ENCODE measurements around the gene MSL3B.

The MSL3B gene

GRCh38 chr2:233844064-233844807, 23.9 kb downstream of the MSL3B start:
- H3K27ac ChIP-seq (ENCODE audit: low read depth in 1 of 2, low read length in 1 of 2), result no peak overlapping the region
- H3K9ac ChIP-seq (ENCODE audit: insufficient read depth in 1 of 2, low read length in 2 of 2), result no peak overlapping the region
- H3K27me3 ChIP-seq (ENCODE audit: control insufficient read depth in 3 of 3, insufficient read depth in 3 of 3, low read length in 2 of 3), result no peaks in the 10 kb centered on the region
- H3K36me3 ChIP-seq (ENCODE audit: control insufficient read depth in 4 of 4, insufficient read depth in 4 of 4, low read length in 4 of 4), result peaks cover 0 to 45% (median 10%) of the 10 kb centered on the region in 4 donors
- DNase-seq, result no peak
- H3K4me3 ChIP-seq, result no peak overlapping the region
- no peaks in the 10 kb centered on the region for H3K9me3 ChIP-seq (ENCODE audit: control insufficient read depth in 4 of 4, insufficient read depth in 3 of 4, low read length in 3 of 4)
- 92 to 95% methylated on average over 19 of the region's 19 CpGs for WGBS, 2 donors
- ATAC-seq (ENCODE audit: insufficient read depth, low FRiP score), result no peak
- no peak for TF ChIP-seq CTCF (IDR thresholded peaks at IDR 0.05; ENCODE audit: control extremely low read depth, extremely low read depth)
- no peaks in the 10 kb centered on the region for H3K4me1 ChIP-seq (ENCODE audit: control insufficient read depth in 5 of 5, insufficient read depth in 5 of 5, low read length in 5 of 5)

- Histone ChIP-seq H3K4me3 (no peak overlapping the region), H3K9ac (ENCODE audit: insufficient read depth in 1 of 2, low read length in 2 of 2) (no peak overlapping the region), H3K4me1 (ENCODE audit: control insufficient read depth in 5 of 5, insufficient read depth in 5 of 5, low read length in 5 of 5) (no peaks in the 10 kb centered on the region), H3K27ac (ENCODE audit: low read depth in 1 of 2, low read length in 1 of 2) (no peak overlapping the region), H3K27me3 (ENCODE audit: control insufficient read depth in 3 of 3, insufficient read depth in 3 of 3, low read length in 2 of 3) (no peaks in the 10 kb centered on the region), H3K9me3 (ENCODE audit: control insufficient read depth in 4 of 4, insufficient read depth in 3 of 4, low read length in 3 of 4) (no peaks in the 10 kb centered on the region), H3K36me3 (ENCODE audit: control insufficient read depth in 4 of 4, insufficient read depth in 4 of 4, low read length in 4 of 4) (peaks cover 0 to 33% (median 6%) of the 10 kb centered on the region in 4 donors)
- no peak for DNase-seq
- 97 to 98% methylated on average over 11 of the region's 11 CpGs for WGBS, 2 donors
- ATAC-seq (ENCODE audit: insufficient read depth, low FRiP score), result no peak
- no peak for TF ChIP-seq CTCF (IDR thresholded peaks at IDR 0.05; ENCODE audit: control extremely low read depth, extremely low read depth)
Measured at GRCh38 chr2:233841183-233841582, 27.0 kb downstream of the MSL3B start.

GRCh38 chr2:233840520-233840919, 27.7 kb downstream of the MSL3B start:
- 96 to 99% methylated on average over 9 of the region's 9 CpGs for WGBS, 2 donors
- H3K9me3 ChIP-seq (ENCODE audit: control insufficient read depth in 4 of 4, insufficient read depth in 3 of 4, low read length in 3 of 4), result no peaks in the 10 kb centered on the region
- no peak overlapping the region for H3K9ac ChIP-seq (ENCODE audit: insufficient read depth in 1 of 2, low read length in 2 of 2)
- H3K4me3 ChIP-seq, result no peak overlapping the region
- no peak for DNase-seq
- no peaks in the 10 kb centered on the region for H3K4me1 ChIP-seq (ENCODE audit: control insufficient read depth in 5 of 5, insufficient read depth in 5 of 5, low read length in 5 of 5)
- no peak for TF ChIP-seq CTCF (IDR thresholded peaks at IDR 0.05; ENCODE audit: control extremely low read depth, extremely low read depth)
- no peaks in the 10 kb centered on the region for H3K27me3 ChIP-seq (ENCODE audit: control insufficient read depth in 3 of 3, insufficient read depth in 3 of 3, low read length in 2 of 3)
- no peak overlapping the region for H3K27ac ChIP-seq (ENCODE audit: low read depth in 1 of 2, low read length in 1 of 2)
- no peak for ATAC-seq (ENCODE audit: insufficient read depth, low FRiP score)
- H3K36me3 ChIP-seq (ENCODE audit: control insufficient read depth in 4 of 4, insufficient read depth in 4 of 4, low read length in 4 of 4), result peaks cover 0 to 36% (median 6%) of the 10 kb centered on the region in 4 donors

- WGBS, 2 donors, result 96 to 97% methylated on average over 10 of the region's 10 CpGs
- DNase-seq (no peak), ATAC-seq (ENCODE audit: insufficient read depth, low FRiP score) (no peak)
- no peak overlapping the region for H3K4me3 ChIP-seq
- no peak overlapping the region for H3K27ac ChIP-seq (ENCODE audit: low read depth in 1 of 2, low read length in 1 of 2)
- peaks cover 0 to 34% (median 8%) of the 10 kb centered on the region in 4 donors for H3K36me3 ChIP-seq (ENCODE audit: control insufficient read depth in 4 of 4, insufficient read depth in 4 of 4, low read length in 4 of 4)
- no peaks in the 10 kb centered on the region for H3K27me3 ChIP-seq (ENCODE audit: control insufficient read depth in 3 of 3, insufficient read depth in 3 of 3, low read length in 2 of 3)
- no peak for TF ChIP-seq CTCF (IDR thresholded peaks at IDR 0.05; ENCODE audit: control extremely low read depth, extremely low read depth)
- H3K4me1 ChIP-seq (ENCODE audit: control insufficient read depth in 5 of 5, insufficient read depth in 5 of 5, low read length in 5 of 5), result no peaks in the 10 kb centered on the region
- H3K9me3 ChIP-seq (ENCODE audit: control insufficient read depth in 4 of 4, insufficient read depth in 3 of 4, low read length in 3 of 4), result no peaks in the 10 kb centered on the region
- no peak overlapping the region for H3K9ac ChIP-seq (ENCODE audit: insufficient read depth in 1 of 2, low read length in 2 of 2)
Measured at GRCh38 chr2:233839447-233839820, 28.8 kb downstream of the MSL3B start.
